Activated CD4-positive, alpha-beta memory T cell treated with anti-CD3 and anti-CD28 coated beads, Interleukin-2, amount 10 ng/mL, durations not matched to agents 7 days and 5 days (primary cell): ENCODE data around the gene KCP. TPM values are rescaled to one million over a fixed set of nuclear protein-coding genes. Genes with fewer than 3 reads are reported as not detected.

Experiments
- CTCF ChIA-PET: fragments of 350-600 bp; sonication (Branson Sonifier 250); formaldehyde crosslinking; loops from one replicate; lab custom pipeline; 2021; ENCODE audit warnings: antibody characterized with exemption, inconsistent platforms; lab: Charles Lee
- POLR2A ChIA-PET: fragments of 350-600 bp; sonication (Branson Sonifier 250); formaldehyde crosslinking; loops from one replicate; lab custom pipeline; 2021; ENCODE audit warnings: antibody characterized with exemption; lab: Charles Lee
- DNase-seq: peaks from one replicate; pipeline ENCODE4 v3.0.0-alpha.2; 2020
- H3K27ac Mint-ChIP-seq: one replicate; pipeline ENCODE4 v1.8.0; 2021; ENCODE audit warnings: mild to moderate bottlenecking, mixed read lengths
- H3K27me3 Mint-ChIP-seq: one replicate; pipeline ENCODE4 v1.8.0; 2021; ENCODE audit warnings: mixed read lengths
- H3K36me3 Mint-ChIP-seq: one replicate; pipeline ENCODE4 v1.8.0; 2021; ENCODE audit warnings: low read depth, mixed read lengths
- H3K4me1 Mint-ChIP-seq: one replicate; pipeline ENCODE4 v1.8.0; 2021; ENCODE audit warnings: mixed read lengths
- H3K4me3 Mint-ChIP-seq: one replicate; pipeline ENCODE4 v1.8.0; 2021; ENCODE audit warnings: mild to moderate bottlenecking, mixed read lengths
- H3K9me3 Mint-ChIP-seq: one replicate; pipeline ENCODE4 v1.8.0; 2021; ENCODE audit warnings: mixed read lengths
- total RNA-seq, 2 experiments: library from RNA; stranded (reverse); gene quantifications; one replicate each; pipeline ENCODE4 v1.2.3, GENCODE V29; 2021

Gene KCP
- total RNA-seq, 2 experiments from 2014 or later = 0.20 to 0.33 TPM

DNA sequence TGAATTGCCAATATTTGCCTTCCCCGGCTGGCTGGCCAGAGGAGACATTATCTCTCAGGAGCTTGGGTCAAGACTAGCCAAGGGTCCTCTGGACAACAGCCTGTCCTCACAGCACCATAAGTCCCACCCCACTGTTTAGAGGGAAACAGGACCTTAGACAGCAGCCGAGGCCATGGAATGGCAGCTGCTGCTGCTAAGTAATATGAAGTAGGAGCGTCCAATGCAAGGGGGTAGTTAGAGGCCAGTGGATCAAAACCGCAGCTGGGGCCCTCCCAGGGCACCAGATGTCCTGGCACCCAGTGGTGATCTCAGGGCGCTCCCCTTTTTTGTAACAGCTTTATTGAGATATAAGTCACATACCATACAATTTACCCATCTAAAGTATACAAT is 12.9 kb upstream of the KCP start:
- H3K27me3 Mint-ChIP-seq = peaks cover 38% of the 10 kb centered on the region
- DNase-seq = no peak
- no peak overlapping the region for H3K4me3 Mint-ChIP-seq
- no peaks in the 10 kb centered on the region for H3K9me3 Mint-ChIP-seq
- POLR2A ChIA-PET = interaction anchor here (0.8 to 1.1 kb wide), 2 partner anchors 16 to 131 kb away, joined by 3 read pairs; partner anchors contain the start of gene TNPO3
- H3K36me3 Mint-ChIP-seq = no peaks in the 10 kb centered on the region
- no peaks in the 10 kb centered on the region for H3K4me1 Mint-ChIP-seq
- CTCF ChIA-PET = interaction anchor here (1.4 kb wide), 1 partner anchor 39 kb away, joined by 3 read pairs; no protein-coding TSS in a partner anchor
- no peak overlapping the region for H3K27ac Mint-ChIP-seq

DNA sequence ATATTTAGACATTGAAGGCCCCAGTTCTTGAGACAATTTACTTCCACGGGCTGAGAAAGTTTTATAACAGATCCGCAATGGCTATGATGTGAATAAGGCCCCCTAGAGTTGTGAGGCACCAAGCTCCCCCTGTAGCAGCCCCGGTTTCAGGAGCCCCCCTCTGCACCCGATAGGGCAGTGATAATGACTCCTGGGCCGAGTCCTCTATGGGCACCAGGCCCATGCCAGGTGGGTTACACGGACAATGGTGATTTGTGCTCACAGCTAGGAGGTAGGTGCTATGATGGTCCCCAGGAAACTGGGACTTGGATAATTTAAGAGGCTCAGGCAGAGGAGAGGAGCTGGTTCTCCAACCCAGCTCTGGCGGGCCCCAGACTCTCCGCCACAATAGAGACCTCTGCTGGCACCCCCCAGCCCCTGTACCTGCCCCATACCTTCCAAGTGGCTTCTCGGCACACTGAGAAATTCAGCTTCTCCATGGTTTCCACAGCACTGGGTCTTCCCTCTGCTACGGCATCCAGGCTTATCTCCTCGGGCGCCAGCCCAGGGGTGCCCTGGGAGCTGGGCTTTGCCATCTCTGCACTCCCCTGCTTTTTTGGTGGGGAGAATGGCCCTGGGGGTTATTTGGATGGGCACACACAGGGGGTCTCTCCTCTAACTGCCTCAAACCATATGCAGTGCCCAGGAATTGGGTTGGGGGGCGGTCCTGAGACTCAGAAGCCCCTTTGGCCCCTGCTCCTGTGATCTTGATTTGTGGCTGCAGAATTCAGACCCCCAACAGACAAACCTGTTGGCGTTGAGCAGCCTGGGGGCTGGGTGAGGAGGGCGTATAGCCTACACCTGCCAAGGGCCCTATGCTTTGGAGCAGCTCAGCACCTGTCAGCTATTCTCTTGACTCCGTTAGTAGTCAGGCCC is 12.2 kb upstream of the KCP start:
- no peak for DNase-seq
- CTCF ChIA-PET = interaction anchor here (1.2 to 1.4 kb wide), 2 partner anchors 39 to 169 kb away, joined by 3 to 4 read pairs; no protein-coding TSS in a partner anchor

DNA sequence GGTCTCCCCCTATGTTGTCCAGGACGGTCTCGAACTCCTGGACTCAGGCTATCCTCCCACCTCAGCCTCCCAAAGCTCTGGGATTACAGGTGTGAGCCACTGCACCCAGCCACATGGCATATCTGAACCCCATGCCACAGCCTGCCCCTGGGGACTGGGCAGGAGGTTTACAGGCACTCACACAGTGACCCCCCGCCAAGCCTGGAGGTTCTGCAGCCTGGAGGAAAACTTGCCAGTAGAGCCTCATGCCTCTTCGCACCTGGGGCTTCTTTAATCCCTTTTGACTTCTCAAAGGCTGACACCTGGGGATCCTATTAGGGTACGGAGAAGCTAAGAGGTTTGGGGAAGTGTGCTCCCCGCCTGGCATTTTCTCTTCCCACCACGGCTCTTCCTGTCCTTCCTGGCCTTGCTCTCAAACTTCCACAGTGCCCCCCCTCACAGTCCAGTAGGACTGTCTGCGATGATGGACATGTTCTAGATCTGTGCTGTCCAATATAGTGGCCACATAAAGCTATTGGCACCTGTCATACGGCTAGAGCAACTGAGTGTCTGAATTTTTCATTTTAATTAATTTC is 11.4 kb upstream of the KCP start:
- ChIA-PET CTCF (interaction anchor here (1.2 kb wide), 1 partner anchor 170 kb away, joined by 4 read pairs; no protein-coding TSS in a partner anchor), POLR2A (interaction anchor here (0.9 kb wide), 1 partner anchor 41 kb away, joined by 3 read pairs; no protein-coding TSS in a partner anchor)
- Mint-ChIP-seq H3K4me1 (no peaks in the 10 kb centered on the region), H3K27me3 (peaks cover 43% of the 10 kb centered on the region), H3K9me3 (no peaks in the 10 kb centered on the region), H3K36me3 (no peaks in the 10 kb centered on the region), H3K27ac (no peak overlapping the region), H3K4me3 (no peak overlapping the region)
- DNase-seq = no peak

More for the DNA sequence above, 12.2 kb upstream of the KCP start:
- H3K36me3 Mint-ChIP-seq = no peaks in the 10 kb centered on the region
- POLR2A ChIA-PET = interaction anchor here (0.8 to 1.1 kb wide), 3 partner anchors 17 to 132 kb away, joined by 3 read pairs; partner anchors contain the start of gene TNPO3
- no peaks in the 10 kb centered on the region for H3K9me3 Mint-ChIP-seq
- H3K4me1 Mint-ChIP-seq = no peaks in the 10 kb centered on the region
- H3K4me3 Mint-ChIP-seq = no peak overlapping the region
- peaks cover 40% of the 10 kb centered on the region for H3K27me3 Mint-ChIP-seq
- no peak overlapping the region for H3K27ac Mint-ChIP-seq

DNA sequence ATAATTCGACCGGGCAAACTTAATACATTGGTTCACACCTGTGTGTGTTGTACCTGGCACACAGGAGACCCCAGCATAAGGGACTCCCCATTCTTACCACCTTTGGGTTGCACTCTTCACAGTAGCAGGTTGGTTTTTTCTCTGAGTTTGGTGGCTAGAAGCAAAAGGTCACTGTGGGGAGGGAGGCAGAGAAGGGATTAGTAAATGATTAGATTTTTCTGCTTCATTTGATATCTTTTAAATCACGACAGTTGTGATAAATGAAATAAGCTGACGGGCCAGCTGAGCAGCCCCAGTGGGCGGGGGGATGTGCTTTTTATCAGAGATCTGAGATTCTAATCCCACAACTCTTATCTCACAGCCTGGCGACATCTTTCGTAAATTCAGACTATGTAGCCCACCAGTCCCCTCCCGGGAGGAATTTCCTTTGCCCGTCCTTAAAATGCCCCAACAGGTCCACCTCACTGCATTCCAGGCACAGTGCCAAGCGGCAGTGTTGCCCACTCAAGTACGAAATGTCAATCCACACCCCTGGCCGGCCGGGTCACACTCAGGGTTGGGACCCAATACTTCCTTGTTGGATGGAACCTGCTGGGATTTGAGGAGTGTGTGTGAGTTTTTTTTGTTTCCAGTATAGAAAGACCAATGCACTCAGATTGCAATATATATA is 10.5 kb upstream of the KCP start:
- CTCF ChIA-PET = no interaction called here
- DNase-seq = no peak
- H3K27me3 Mint-ChIP-seq = peaks cover 49% of the 10 kb centered on the region
- H3K27ac Mint-ChIP-seq = no peak overlapping the region
- H3K9me3 Mint-ChIP-seq = no peaks in the 10 kb centered on the region
- POLR2A ChIA-PET = no interaction called here
- H3K36me3 Mint-ChIP-seq = no peaks in the 10 kb centered on the region
- no peaks in the 10 kb centered on the region for H3K4me1 Mint-ChIP-seq
- no peak overlapping the region for H3K4me3 Mint-ChIP-seq

DNA sequence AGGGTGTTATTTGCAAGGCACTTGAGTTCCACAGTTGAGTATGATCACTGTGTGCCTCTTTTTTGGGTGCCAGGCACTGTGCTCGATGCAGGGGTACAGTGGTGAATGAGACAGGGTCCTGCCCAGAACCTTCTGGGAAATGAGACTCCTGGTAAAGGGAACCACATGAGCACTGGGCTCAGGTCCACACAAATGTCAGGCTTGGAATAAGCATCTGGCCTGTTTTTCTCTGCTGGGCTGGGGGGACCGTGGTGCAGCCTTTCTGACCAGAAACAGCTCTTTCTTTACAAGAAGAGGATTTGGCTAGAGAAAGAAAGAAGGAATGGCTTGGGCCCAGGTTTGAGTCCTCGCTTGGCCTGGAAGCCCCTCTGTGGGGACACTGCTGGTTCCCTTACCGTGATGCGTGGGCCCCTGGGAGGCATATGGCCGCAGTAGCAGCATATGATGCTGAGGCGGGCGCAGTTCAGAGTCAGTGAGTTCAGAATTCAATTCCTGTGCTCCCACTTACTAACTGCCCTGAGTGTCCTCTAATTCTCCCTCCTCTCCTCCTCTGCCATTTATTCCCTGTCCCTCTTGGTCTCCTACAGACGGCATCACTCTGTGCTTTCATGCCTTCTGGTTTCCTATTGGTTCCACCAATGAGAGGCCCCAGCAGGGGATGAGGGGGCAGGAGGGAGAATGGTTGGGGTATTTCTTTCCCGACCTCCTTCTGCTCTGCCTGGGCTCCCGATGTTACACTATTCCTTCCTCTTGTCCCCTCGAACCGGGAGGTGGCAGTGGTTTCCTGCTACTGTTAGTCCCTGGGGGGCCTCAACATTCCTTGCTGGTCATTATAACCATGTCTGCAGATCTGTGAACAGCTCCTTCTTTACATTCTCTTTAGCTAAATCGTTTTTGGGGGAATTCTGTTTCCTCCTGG is 9.6 kb upstream of the KCP start:
- no peak for DNase-seq
- no peaks in the 10 kb centered on the region for H3K36me3 Mint-ChIP-seq
- peaks cover 53% of the 10 kb centered on the region for H3K27me3 Mint-ChIP-seq
- peaks cover 4% of the 10 kb centered on the region for H3K4me1 Mint-ChIP-seq
- H3K27ac Mint-ChIP-seq = no peak overlapping the region
- H3K4me3 Mint-ChIP-seq = no peak overlapping the region
- H3K9me3 Mint-ChIP-seq = no peaks in the 10 kb centered on the region
- CTCF ChIA-PET = interaction anchor here (1.0 to 1.4 kb wide), 3 partner anchors 13 to 172 kb away, joined by 3 read pairs; no protein-coding TSS in a partner anchor
- POLR2A ChIA-PET = no interaction called here

DNA sequence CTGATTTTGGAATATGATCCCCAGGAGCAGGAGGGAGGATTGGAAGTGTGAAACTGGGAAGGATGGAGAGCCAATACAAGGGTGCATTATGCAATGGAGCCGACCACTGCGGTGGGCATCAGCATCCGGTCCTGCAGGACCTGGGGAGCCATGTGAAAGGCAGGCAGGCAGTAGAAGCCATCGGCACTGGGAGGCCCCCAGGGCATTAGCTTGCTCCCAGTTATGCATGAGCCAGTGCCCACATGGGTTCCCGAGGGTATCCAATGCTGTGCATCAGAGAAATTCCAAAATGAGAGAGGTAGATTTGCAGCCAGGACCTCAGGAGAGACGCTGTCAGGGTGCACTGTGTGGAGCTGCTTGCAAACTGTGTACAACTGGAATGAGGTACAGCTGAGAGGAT is 8.7 kb upstream of the KCP start:
- Mint-ChIP-seq H3K27me3 (peaks cover 52% of the 10 kb centered on the region), H3K4me1 (peaks cover 4% of the 10 kb centered on the region), H3K4me3 (no peak overlapping the region), H3K9me3 (no peaks in the 10 kb centered on the region), H3K27ac (no peak overlapping the region), H3K36me3 (no peaks in the 10 kb centered on the region)
- DNase-seq = no peak
- POLR2A ChIA-PET = interaction anchor here (0.5 kb wide), 1 partner anchor 1111 kb away, joined by 3 read pairs; no protein-coding TSS in a partner anchor
- CTCF ChIA-PET = interaction anchor here (1.0 to 1.4 kb wide), 3 partner anchors 14 to 173 kb away, joined by 3 read pairs; no protein-coding TSS in a partner anchor

DNA sequence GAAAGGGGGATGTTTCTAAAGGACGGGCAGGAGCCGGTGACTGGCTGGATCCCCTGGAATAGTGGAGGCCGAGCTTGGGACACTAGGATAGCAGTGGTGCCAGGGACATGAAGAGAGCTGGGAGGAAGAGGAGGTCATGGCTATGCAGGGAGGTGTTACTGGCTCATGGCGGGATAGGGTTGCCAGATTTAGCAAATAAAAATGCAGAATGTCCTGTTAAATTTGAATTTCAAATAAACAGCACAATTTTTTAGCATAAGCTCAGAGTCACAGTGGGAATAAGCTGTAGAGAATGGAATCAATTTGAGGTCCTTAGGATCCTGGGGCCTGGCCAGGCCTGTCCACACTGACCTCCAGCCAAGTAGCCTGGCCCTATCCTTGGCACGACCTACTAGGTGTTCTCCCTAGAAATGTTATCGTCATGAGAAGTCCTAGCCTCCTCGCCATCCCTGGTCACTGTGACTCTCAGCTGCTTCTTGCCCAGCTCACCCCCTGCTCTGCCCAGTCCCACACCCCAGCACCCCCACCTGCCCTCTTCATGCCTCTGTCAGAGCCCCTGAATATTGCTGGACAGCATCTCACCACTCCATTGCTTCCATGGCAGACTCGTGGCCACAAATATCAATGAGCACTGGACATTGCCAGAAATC is 7.6 kb upstream of the KCP start:
- peaks cover 4% of the 10 kb centered on the region for H3K4me1 Mint-ChIP-seq
- H3K36me3 Mint-ChIP-seq = no peaks in the 10 kb centered on the region
- ChIA-PET CTCF (no interaction called here), POLR2A (no interaction called here)
- H3K4me3 Mint-ChIP-seq = no peak overlapping the region
- DNase-seq = no peak
- no peaks in the 10 kb centered on the region for H3K9me3 Mint-ChIP-seq
- H3K27ac Mint-ChIP-seq = no peak overlapping the region
- peaks cover 52% of the 10 kb centered on the region for H3K27me3 Mint-ChIP-seq

DNA sequence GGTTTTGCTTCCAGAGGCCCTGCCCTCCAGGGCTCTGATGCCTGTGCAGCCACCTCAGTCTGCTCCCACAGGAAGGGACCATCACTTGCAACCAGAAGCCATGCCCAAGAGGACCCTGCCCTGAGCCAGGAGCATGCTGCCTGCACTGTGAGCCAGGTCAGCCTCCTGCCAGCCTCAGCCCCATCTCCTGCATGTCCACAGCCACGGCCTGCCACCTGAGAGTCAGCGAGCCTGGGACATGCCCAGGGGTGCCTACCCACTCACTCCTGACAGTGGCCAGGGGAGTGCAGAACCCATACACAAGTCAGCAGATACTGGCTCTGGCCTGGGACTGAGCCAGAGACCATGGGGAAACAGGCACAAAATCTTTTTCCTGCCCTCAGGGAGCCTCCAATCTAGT is 6.6 kb upstream of the KCP start:
- no peaks in the 10 kb centered on the region for H3K36me3 Mint-ChIP-seq
- CTCF ChIA-PET = no interaction called here
- no peak overlapping the region for H3K27ac Mint-ChIP-seq
- H3K27me3 Mint-ChIP-seq = peaks cover 55% of the 10 kb centered on the region
- H3K4me3 Mint-ChIP-seq = no peak overlapping the region
- DNase-seq = no peak
- POLR2A ChIA-PET = no interaction called here
- peaks cover 4% of the 10 kb centered on the region for H3K4me1 Mint-ChIP-seq
- H3K9me3 Mint-ChIP-seq = no peaks in the 10 kb centered on the region

DNA sequence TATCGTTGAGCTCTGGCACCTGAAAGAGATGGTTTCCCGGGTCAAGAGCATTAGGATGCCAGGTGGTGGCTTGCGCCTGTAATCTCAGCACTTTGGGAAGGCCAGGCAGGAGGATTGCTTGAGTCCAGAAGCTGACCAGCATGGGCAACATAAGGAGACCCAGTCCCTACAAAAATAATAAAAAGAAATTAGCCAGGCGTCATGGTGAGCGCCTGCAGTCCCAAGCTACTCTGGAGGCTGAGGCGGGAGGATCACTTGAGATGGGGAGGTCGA is 6.1 kb upstream of the KCP start:
- POLR2A ChIA-PET = no interaction called here
- no peaks in the 10 kb centered on the region for H3K9me3 Mint-ChIP-seq
- H3K36me3 Mint-ChIP-seq = no peaks in the 10 kb centered on the region
- H3K27ac Mint-ChIP-seq = no peak overlapping the region
- peaks cover 59% of the 10 kb centered on the region for H3K27me3 Mint-ChIP-seq
- H3K4me3 Mint-ChIP-seq = no peak overlapping the region
- CTCF ChIA-PET = no interaction called here
- no peak for DNase-seq
- H3K4me1 Mint-ChIP-seq = peaks cover 4% of the 10 kb centered on the region

DNA sequence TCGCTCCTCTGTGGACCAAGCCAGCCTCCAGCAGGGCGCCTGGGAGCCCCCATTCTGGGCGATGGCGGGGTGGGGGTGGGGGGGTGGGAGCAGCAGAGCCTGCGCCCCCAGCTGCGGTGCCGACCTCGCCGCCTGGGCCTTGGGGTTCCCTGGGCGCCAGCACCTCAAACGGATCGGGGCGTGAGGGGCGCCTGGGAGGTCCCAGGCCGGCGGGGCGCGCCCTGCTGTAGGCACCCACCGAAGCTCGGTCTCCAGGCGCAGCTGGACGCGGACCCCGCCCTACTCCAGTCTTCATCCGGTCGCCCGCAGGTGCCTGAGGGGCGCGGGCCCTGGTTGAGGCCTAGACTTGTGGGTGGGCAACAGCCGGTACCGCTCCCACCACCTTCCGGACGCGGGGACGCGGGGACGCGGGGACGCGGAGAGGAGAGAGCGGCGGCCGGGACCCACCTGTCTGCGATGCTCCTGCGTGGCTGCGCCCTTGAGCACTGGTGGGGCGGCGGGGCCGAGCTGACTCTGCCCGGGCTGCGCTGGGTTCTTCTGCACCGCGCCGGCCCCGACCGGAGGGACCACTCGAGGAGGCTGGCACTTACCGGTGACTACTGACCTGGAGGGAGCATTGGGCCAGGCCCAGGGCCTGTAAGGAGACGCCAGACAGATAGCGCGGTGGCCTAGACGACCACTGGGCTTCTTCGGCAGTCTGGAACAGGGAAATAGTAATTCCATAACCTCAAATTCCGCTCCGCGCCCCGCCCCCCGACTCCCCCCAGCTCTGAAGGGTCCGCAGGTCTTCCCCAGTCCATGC is 5.5 kb upstream of the KCP start:
- no peaks in the 10 kb centered on the region for H3K36me3 Mint-ChIP-seq
- ChIA-PET POLR2A (no interaction called here), CTCF (interaction anchor here (0.7 kb wide), 1 partner anchor 175 kb away, joined by 3 read pairs; no protein-coding TSS in a partner anchor)
- H3K9me3 Mint-ChIP-seq = no peaks in the 10 kb centered on the region
- no peak overlapping the region for H3K4me3 Mint-ChIP-seq
- no peak overlapping the region for H3K27ac Mint-ChIP-seq
- peaks cover 4% of the 10 kb centered on the region for H3K4me1 Mint-ChIP-seq
- peaks cover 62% of the 10 kb centered on the region for H3K27me3 Mint-ChIP-seq
- DNase-seq = no peak

DNA sequence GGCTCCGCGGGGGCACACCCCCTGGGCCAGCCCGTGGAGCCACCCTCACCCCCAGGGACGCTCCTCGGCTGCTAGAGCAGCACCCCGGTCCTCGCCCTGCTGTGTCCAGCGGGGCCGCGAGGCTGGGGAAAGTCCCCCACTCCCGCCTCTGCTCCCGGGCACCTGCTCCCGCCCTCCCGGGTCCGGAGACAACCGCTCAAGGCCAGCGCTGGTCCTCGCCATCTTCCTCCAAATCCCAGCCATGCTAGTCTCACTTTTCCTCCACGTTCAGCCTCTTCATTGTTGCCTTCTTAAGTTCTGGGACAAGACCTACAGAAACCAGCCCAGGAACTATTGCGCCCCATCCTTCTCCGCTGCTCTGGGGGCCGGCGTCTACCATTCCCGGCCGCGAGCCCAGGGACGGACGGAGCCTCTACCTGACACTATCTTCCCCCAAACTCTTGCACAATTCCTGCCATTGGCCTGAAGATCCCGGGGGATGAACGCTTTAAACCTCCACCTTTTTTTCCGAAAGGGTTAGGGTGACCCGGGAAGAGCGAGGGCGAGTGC is 4.8 kb upstream of the KCP start:
- POLR2A ChIA-PET = no interaction called here
- Mint-ChIP-seq H3K27ac (no peak overlapping the region), H3K4me3 (no peak overlapping the region), H3K4me1 (peaks cover 4% of the 10 kb centered on the region), H3K27me3 (peaks cover 58% of the 10 kb centered on the region), H3K9me3 (no peaks in the 10 kb centered on the region), H3K36me3 (no peaks in the 10 kb centered on the region)
- CTCF ChIA-PET = no interaction called here
- no peak for DNase-seq
